HEK293 (cell line): ENCODE measurements around the gene PXYLP1.

ENCODE experiments used
- CTCF ChIA-PET: fragments of 350-600 bp; formaldehyde crosslinking; extraction: SDS; loops from one replicate; lab custom pipeline; 2021; ENCODE audit warnings: antibody characterized with exemption; lab: Yijun Ruan, JAX
- POLR2A ChIA-PET: fragments of 300-600 bp; formaldehyde crosslinking; extraction: SDS; loops from one replicate; lab custom pipeline; 2020; ENCODE audit warnings: antibody characterized with exemption, inconsistent platforms; lab: Yijun Ruan, JAX
- H3K27ac ChIP-seq: fragments of 200-500 bp; sonication (Bioruptor generic); 2 replicates; pipeline ENCODE4 v1.5.1; 2014; ENCODE audit warnings: low read depth, low read length, control low read depth, inconsistent platforms; ENCODE audit errors: extremely low read depth
- H3K36me3 ChIP-seq, 2 experiments: fragments of 200-500 bp in 1 of 2; sonication (Bioruptor generic) in 1 of 2; 1 replicate in 1 of 2; 2 replicates in 1 of 2; pipeline ENCODE4 v1.5.1; 2014 to 2017; ENCODE audit warnings: inconsistent platforms in 2 of 2, low read length in 2 of 2; ENCODE audit not compliant: control insufficient read depth in 2 of 2, insufficient read depth in 1 of 2
- H3K4me1 ChIP-seq: fragments of 200-500 bp; sonication (Bioruptor generic); 2 replicates; pipeline ENCODE4 v1.5.1; 2014; ENCODE audit warnings: mild to moderate bottlenecking, low read length, inconsistent platforms; ENCODE audit not compliant: control insufficient read depth, insufficient read depth
- H3K4me3 ChIP-seq: 2 replicates; pipeline ENCODE4 v1.5.1; 2011; ENCODE audit warnings: low read depth, mild to moderate bottlenecking, control low read depth, low read length, moderate library complexity
- H3K9me3 ChIP-seq: fragments of 200-500 bp; sonication (Bioruptor generic); 2 replicates; pipeline ENCODE4 v1.5.1; 2014; ENCODE audit warnings: low read depth, low read length, inconsistent platforms; ENCODE audit not compliant: control insufficient read depth, insufficient read depth
- BCL11A ChIP-seq: fragments of 450-650 bp; formaldehyde crosslinking; IDR thresholded peaks from 2 replicates; pipeline ENCODE4 v1.5.1; 2016; ENCODE audit warnings: low read depth, missing biosample characterization, missing genetic modification characterization
- GLIS2 ChIP-seq: fragments of 450-650 bp; formaldehyde crosslinking; IDR thresholded peaks from 2 replicates; pipeline ENCODE4 v1.5.1; 2016; ENCODE audit warnings: missing biosample characterization, missing genetic modification characterization
- SP7 ChIP-seq: fragments of 450-650 bp; formaldehyde crosslinking; IDR thresholded peaks from 2 replicates; pipeline ENCODE4 v1.5.1; 2016; ENCODE audit warnings: missing biosample characterization, missing genetic modification characterization
- YY2 ChIP-seq: fragments of 450-650 bp; formaldehyde crosslinking; IDR thresholded peaks from 2 replicates; pipeline ENCODE4 v1.5.1; 2016; ENCODE audit warnings: missing biosample characterization, missing genetic modification characterization
- ZBTB17 ChIP-seq: fragments of 450-650 bp; formaldehyde crosslinking; IDR thresholded peaks from 2 replicates; pipeline ENCODE4 v1.5.1; 2016; ENCODE audit warnings: missing biosample characterization, missing genetic modification characterization
- ZBTB26 ChIP-seq: fragments of 450-650 bp; formaldehyde crosslinking; optimal IDR thresholded peaks from 2 replicates; pipeline ENCODE3; 2016; ENCODE audit warnings: missing biosample characterization, mild to moderate bottlenecking, missing genetic modification characterization
- ZIC2 ChIP-seq: fragments of 450-650 bp; formaldehyde crosslinking; IDR thresholded peaks from 2 replicates; pipeline ENCODE4 v1.5.1; 2016; ENCODE audit warnings: missing biosample characterization, missing genetic modification characterization
- ZNF184 ChIP-seq: fragments of 450-650 bp; IDR thresholded peaks from 2 replicates; pipeline ENCODE4 v1.5.1; 2018; ENCODE audit warnings: missing biosample characterization, mild to moderate bottlenecking, missing genetic modification characterization
- ZNF335 ChIP-seq: fragments of 450-650 bp; formaldehyde crosslinking; conservative IDR thresholded peaks from 2 replicates; pipeline ENCODE4 v1.5.1; 2016; ENCODE audit warnings: missing biosample characterization, missing genetic modification characterization
- ZNF366 ChIP-seq: fragments of 450-650 bp; formaldehyde crosslinking; conservative IDR thresholded peaks from 2 replicates; pipeline ENCODE4 v1.5.1; 2016; ENCODE audit warnings: missing biosample characterization, missing genetic modification characterization
- ZNF610 ChIP-seq: fragments of 450-650 bp; formaldehyde crosslinking; IDR thresholded peaks from 2 replicates; pipeline ENCODE4 v1.5.1; 2016; ENCODE audit warnings: missing biosample characterization, missing genetic modification characterization, borderline replicate concordance
- ZNF629 ChIP-seq: fragments of 450-650 bp; formaldehyde crosslinking; IDR thresholded peaks from 2 replicates; pipeline ENCODE4 v1.5.1; 2017; ENCODE audit warnings: missing biosample characterization, missing genetic modification characterization
- ZNF670 ChIP-seq: fragments of 450-650 bp; formaldehyde crosslinking; IDR thresholded peaks from 2 replicates; pipeline ENCODE4 v1.5.1; 2016; ENCODE audit warnings: missing biosample characterization, missing genetic modification characterization, low read depth
- ZNF707 ChIP-seq: fragments of 450-650 bp; formaldehyde crosslinking; IDR thresholded peaks from 2 replicates; pipeline ENCODE4 v1.5.1; 2016; ENCODE audit warnings: missing biosample characterization, missing genetic modification characterization
- TF ChIP-seq, protein P1 (sequence below): fragments of 450-650 bp; formaldehyde crosslinking; IDR thresholded peaks from 2 replicates; pipeline ENCODE4 v1.5.1; 2016; ENCODE audit warnings: missing biosample characterization, missing genetic modification characterization
- TF ChIP-seq, protein P2 (sequence below): IDR thresholded peaks from 2 replicates; pipeline ENCODE4 v1.6.1; 2011; ENCODE audit warnings: mild to moderate bottlenecking, low read depth, low read length, borderline replicate concordance
- TF ChIP-seq, protein P3 (sequence below): fragments of 450-650 bp; formaldehyde crosslinking; IDR thresholded peaks from 2 replicates; pipeline ENCODE4 v1.5.1; 2016; ENCODE audit warnings: missing biosample characterization, missing genetic modification characterization, borderline replicate concordance

The PXYLP1 gene

DNA sequence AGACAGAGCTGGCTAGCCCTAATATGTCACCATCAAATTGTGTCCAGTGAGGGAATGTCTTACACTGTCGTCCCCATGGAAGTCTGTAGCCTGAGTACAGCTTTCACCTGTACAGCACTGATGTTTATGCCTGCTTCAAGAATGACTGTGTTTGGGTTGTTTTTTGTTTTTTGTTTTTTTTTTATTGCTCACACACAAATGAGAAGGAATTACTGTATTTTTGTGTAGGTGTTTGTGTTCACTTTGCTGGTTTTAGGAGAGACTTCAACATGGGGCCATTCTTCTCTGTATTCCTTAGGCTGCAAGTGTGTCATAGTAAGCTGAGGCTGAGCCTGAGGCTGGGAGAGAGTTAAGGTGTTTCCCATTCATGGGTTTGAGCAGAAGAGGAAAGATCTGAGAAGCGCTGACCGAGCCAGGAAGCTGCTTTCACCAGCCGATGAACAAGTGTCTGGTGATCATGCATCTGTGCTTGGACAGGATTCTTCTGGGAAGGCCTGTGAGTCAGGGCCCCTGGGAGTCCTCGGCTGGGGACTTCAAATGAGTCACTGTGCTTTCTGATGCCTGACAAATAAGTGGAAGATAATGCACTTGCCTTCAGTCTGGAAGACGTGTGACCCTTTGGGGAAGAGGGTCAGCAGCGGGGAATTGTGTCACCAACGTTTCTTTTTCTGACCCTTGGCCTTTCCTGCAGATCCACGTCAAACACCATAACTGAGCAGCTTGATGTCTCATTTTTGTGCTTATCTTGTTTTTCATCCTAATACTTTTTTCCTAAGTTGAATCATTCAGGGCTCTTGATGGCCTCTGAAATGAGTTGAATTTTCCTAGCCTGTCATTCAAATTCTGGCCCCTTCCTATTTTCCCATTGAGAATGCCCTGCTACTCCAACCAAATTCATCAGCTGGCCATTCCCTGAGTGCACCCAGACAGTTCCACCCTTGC, 100.0 kb downstream of the PXYLP1 start (continued):
- TF ChIP-seq, protein P1, sequence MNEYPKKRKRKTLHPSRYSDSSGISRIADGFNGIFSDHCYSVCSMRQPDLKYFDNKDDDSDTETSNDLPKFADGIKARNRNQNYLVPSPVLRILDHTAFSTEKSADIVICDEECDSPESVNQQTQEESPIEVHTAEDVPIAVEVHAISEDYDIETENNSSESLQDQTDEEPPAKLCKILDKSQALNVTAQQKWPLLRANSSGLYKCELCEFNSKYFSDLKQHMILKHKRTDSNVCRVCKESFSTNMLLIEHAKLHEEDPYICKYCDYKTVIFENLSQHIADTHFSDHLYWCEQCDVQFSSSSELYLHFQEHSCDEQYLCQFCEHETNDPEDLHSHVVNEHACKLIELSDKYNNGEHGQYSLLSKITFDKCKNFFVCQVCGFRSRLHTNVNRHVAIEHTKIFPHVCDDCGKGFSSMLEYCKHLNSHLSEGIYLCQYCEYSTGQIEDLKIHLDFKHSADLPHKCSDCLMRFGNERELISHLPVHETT (tag by site-specific recombination) = peak; percentile 52; the same call in 1 of the 2 replicates
- TF ChIP-seq ZBTB17 (tag by site-specific recombination) (peak; percentile 22; the same call in 1 of the 2 replicates), ZNF366 (tag by site-specific recombination) (peak; percentile 44), ZNF707 (tag by site-specific recombination) (no peak), YY2 (tag by site-specific recombination) (no peak), ZNF629 (tag by site-specific recombination) (peak; percentile 67), SP7 (tag by site-specific recombination) (peak; percentile 39; the same call in 1 of the 2 replicates), ZNF184 (peak; percentile 32; the same call in 1 of the 2 replicates), ZNF335 (tag by site-specific recombination) (peak; percentile 75), ZNF670 (tag by site-specific recombination) (no peak), ZBTB26 (tag by site-specific recombination) (no peak), ZIC2 (no peak), GLIS2 (tag by site-specific recombination) (0 out of 2 replicates have a peak, but pooled peaks have one; percentile 39), BCL11A (tag by site-specific recombination) (no peak)
- TF ChIP-seq, protein P2, sequence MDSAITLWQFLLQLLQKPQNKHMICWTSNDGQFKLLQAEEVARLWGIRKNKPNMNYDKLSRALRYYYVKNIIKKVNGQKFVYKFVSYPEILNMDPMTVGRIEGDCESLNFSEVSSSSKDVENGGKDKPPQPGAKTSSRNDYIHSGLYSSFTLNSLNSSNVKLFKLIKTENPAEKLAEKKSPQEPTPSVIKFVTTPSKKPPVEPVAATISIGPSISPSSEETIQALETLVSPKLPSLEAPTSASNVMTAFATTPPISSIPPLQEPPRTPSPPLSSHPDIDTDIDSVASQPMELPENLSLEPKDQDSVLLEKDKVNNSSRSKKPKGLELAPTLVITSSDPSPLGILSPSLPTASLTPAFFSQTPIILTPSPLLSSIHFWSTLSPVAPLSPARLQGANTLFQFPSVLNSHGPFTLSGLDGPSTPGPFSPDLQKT = no peak

- CTCF ChIA-PET = interaction anchor here (0.7 to 1.4 kb wide), 5 partner anchors 12 to 228 kb away, joined by 3 to 4 read pairs (median 3); no protein-coding TSS in a partner anchor
- Histone ChIP-seq H3K27ac (no peak overlapping the region), H3K4me1 (no peaks in the 10 kb centered on the region), H3K4me3 (no peak overlapping the region), H3K36me3 (no peaks in the 10 kb centered on the region)
- POLR2A ChIA-PET = no interaction called here
- TF ChIP-seq, protein P3, sequence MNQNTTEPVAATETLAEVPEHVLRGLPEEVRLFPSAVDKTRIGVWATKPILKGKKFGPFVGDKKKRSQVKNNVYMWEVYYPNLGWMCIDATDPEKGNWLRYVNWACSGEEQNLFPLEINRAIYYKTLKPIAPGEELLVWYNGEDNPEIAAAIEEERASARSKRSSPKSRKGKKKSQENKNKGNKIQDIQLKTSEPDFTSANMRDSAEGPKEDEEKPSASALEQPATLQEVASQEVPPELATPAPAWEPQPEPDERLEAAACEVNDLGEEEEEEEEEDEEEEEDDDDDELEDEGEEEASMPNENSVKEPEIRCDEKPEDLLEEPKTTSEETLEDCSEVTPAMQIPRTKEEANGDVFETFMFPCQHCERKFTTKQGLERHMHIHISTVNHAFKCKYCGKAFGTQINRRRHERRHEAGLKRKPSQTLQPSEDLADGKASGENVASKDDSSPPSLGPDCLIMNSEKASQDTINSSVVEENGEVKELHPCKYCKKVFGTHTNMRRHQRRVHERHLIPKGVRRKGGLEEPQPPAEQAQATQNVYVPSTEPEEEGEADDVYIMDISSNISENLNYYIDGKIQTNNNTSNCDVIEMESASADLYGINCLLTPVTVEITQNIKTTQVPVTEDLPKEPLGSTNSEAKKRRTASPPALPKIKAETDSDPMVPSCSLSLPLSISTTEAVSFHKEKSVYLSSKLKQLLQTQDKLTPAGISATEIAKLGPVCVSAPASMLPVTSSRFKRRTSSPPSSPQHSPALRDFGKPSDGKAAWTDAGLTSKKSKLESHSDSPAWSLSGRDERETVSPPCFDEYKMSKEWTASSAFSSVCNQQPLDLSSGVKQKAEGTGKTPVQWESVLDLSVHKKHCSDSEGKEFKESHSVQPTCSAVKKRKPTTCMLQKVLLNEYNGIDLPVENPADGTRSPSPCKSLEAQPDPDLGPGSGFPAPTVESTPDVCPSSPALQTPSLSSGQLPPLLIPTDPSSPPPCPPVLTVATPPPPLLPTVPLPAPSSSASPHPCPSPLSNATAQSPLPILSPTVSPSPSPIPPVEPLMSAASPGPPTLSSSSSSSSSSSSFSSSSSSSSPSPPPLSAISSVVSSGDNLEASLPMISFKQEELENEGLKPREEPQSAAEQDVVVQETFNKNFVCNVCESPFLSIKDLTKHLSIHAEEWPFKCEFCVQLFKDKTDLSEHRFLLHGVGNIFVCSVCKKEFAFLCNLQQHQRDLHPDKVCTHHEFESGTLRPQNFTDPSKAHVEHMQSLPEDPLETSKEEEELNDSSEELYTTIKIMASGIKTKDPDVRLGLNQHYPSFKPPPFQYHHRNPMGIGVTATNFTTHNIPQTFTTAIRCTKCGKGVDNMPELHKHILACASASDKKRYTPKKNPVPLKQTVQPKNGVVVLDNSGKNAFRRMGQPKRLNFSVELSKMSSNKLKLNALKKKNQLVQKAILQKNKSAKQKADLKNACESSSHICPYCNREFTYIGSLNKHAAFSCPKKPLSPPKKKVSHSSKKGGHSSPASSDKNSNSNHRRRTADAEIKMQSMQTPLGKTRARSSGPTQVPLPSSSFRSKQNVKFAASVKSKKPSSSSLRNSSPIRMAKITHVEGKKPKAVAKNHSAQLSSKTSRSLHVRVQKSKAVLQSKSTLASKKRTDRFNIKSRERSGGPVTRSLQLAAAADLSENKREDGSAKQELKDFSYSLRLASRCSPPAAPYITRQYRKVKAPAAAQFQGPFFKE (tag by site-specific recombination) = no peak
- TF ChIP-seq ZNF610 (tag by site-specific recombination) (no peak), ZBTB26 (tag by site-specific recombination) (no peak)
- TF ChIP-seq, all 188 proteins: peak for 0
- no peaks in the 10 kb centered on the region for H3K9me3 ChIP-seq
Measured at GRCh38 chr3:141332416-141332815, 100.8 kb downstream of the PXYLP1 start.
